Activated CD8-positive, alpha-beta T cell treated with anti-CD3 and anti-CD28 coated beads, Interleukin-2, amount 10 ng/mL, durations not matched to agents 7 days and 5 days (primary cell): ENCODE results near the gene JAGN1. TPM values are rescaled to one million over a fixed set of nuclear protein-coding genes. Genes with fewer than 3 reads are reported as not detected.
A peak's percentile ranks its signal among the peaks of the same experiment; 100 is the strongest.
"Not testable (repeated sequence)": the region's sequence is repeated elsewhere in the genome, so short reads cannot be mapped to it uniquely, and the experiment has no call there.

Experiments
- ATAC-seq: fragments of 150-1000 bp; cut with Tn5 transposase; one replicate; pipeline ENCODE4 v1.10.0; 2021; ENCODE audit warnings: moderate library complexity
- CTCF ChIA-PET: fragments of 350-600 bp; sonication (Branson Sonifier 250); formaldehyde crosslinking; loops from one replicate; lab custom pipeline; 2021; ENCODE audit warnings: antibody characterized with exemption; lab: Charles Lee
- POLR2A ChIA-PET: fragments of 350-600 bp; sonication (Branson Sonifier 250); formaldehyde crosslinking; loops from one replicate; lab custom pipeline; 2021; ENCODE audit warnings: antibody characterized with exemption; lab: Charles Lee
- DNase-seq: peaks from one replicate; pipeline ENCODE4 v3.0.0-alpha.2; 2020
- H3K27ac Mint-ChIP-seq: one replicate; pipeline ENCODE4 v1.8.0; 2021; ENCODE audit warnings: mild to moderate bottlenecking, mixed read lengths
- H3K27me3 Mint-ChIP-seq: one replicate; pipeline ENCODE4 v1.8.0; 2021; ENCODE audit warnings: low read depth, mixed read lengths
- H3K36me3 Mint-ChIP-seq: one replicate; pipeline ENCODE4 v1.8.0; 2021; ENCODE audit warnings: low read depth, mixed read lengths
- H3K4me1 Mint-ChIP-seq: one replicate; pipeline ENCODE4 v1.8.0; 2021; ENCODE audit warnings: low read depth, mixed read lengths
- H3K4me3 Mint-ChIP-seq: one replicate; pipeline ENCODE4 v1.8.0; 2021; ENCODE audit warnings: mild to moderate bottlenecking, mixed read lengths
- H3K9me3 Mint-ChIP-seq: one replicate; pipeline ENCODE4 v1.8.0; 2022; ENCODE audit warnings: mixed read lengths; ENCODE audit not compliant: insufficient read depth
- total RNA-seq, 2 experiments: library from RNA; stranded (reverse); gene quantifications; one replicate each; pipeline ENCODE4 v1.2.3, GENCODE V29; 2021

JAGN1 gene
- 10 to 100 TPM; 30.2 to 31.0 TPM for total RNA-seq

GRCh38 chr3:9890249-9891071, at the start of gene JAGN1:
Gene JAGN1, plus strand, starts transcription at chr3:9890610. Its CDS starts 113 bp downstream, at chr3:9890723.
- peak; percentile 93 for DNase-seq
- ChIA-PET CTCF (interaction anchor here (1.9 to 3.5 kb wide), 4 partner anchors 12 to 56 kb away, joined by 7 to 34 read pairs (median 15); partner anchors contain the start of genes CRELD1, IL17RE and RPUSD3), POLR2A (interaction anchor here (0.6 to 2.7 kb wide), 17 partner anchors 11 to 138 kb away, joined by 3 to 29 read pairs (median 4); partner anchors contain the start of genes CIDEC, CRELD1, EMC3 and IL17RE)
- Mint-ChIP-seq H3K27ac (peak within 1 kb of the TSS; percentile 98), H3K4me1 (peaks cover 38% of the 10 kb centered on the region), H3K27me3 (peaks cover 2% of the 10 kb centered on the region), H3K9me3 (no peaks in the 10 kb centered on the region), H3K4me3 (peak within 1 kb of the TSS; percentile 99), H3K36me3 (peaks cover 35% of the 10 kb centered on the region)
- ATAC-seq, result peak; percentile 91

- no peak for ATAC-seq
- POLR2A ChIA-PET, result interaction anchor here (1.2 kb wide), 1 partner anchor 26 kb away, joined by 5 read pairs; no protein-coding TSS in a partner anchor
- Mint-ChIP-seq H3K4me1 (peaks cover 27% of the 10 kb centered on the region), H3K27me3 (no peaks in the 10 kb centered on the region), H3K9me3 (no peaks in the 10 kb centered on the region), H3K27ac (no peak overlapping the region), H3K4me3 (no peak overlapping the region), H3K36me3 (peaks cover 33% of the 10 kb centered on the region)
- CTCF ChIA-PET, result interaction anchor here (1.3 to 1.9 kb wide), 3 partner anchors 13 to 142 kb away, joined by 3 to 6 read pairs (median 6); partner anchors contain the start of gene CRELD1
- DNase-seq, result no peak
Observed at GRCh38 chr3:9841015-9841414, 49.4 kb upstream of the JAGN1 start.

- peak; percentile 99 for ATAC-seq
- peaks cover 24% of the 10 kb centered on the region for H3K36me3 Mint-ChIP-seq
- no peaks in the 10 kb centered on the region for H3K9me3 Mint-ChIP-seq
- POLR2A ChIA-PET, result interaction anchor here (0.6 to 1.7 kb wide), 7 partner anchors 12 to 279 kb away, joined by 3 to 4 read pairs (median 3); partner anchors contain the start of genes JAGN1 and PRRT3
- peak within 1 kb of the TSS; percentile 92 for H3K27ac Mint-ChIP-seq
- CTCF ChIA-PET, result interaction anchor here (0.6 to 2.3 kb wide), 6 partner anchors 36 to 143 kb away, joined by 3 to 7 read pairs (median 4); partner anchors contain the start of gene CRELD1
- H3K27me3 Mint-ChIP-seq, result no peaks in the 10 kb centered on the region
- peak; percentile 96 for DNase-seq
- peaks cover 30% of the 10 kb centered on the region for H3K4me1 Mint-ChIP-seq
- H3K4me3 Mint-ChIP-seq, result peak within 1 kb of the TSS; percentile 99
Observed at GRCh38 chr3:9843715-9844438, 46.5 kb upstream of the JAGN1 start, which contains the start of gene RPUSD3. Gene RPUSD3, minus strand, starts transcription at chr3:9844008. Its CDS starts 18 bp downstream, at chr3:9843990.

- DNase-seq (no peak), ATAC-seq (no peak)
- no peaks in the 10 kb centered on the region for H3K9me3 Mint-ChIP-seq
- H3K36me3 Mint-ChIP-seq, result peaks cover 14% of the 10 kb centered on the region
- ChIA-PET CTCF (interaction anchor here (1.2 to 1.5 kb wide), 2 partner anchors 8 to 87 kb away, joined by 3 to 4 read pairs; no protein-coding TSS in a partner anchor), POLR2A (interaction anchor here (0.6 to 1.8 kb wide), 3 partner anchors 39 to 115 kb away, joined by 3 to 6 read pairs (median 3); partner anchors contain the start of gene JAGN1)
- no peak overlapping the region for H3K27ac Mint-ChIP-seq
- peaks cover 30% of the 10 kb centered on the region for H3K4me1 Mint-ChIP-seq
- H3K27me3 Mint-ChIP-seq, result peaks cover 1% of the 10 kb centered on the region
- H3K4me3 Mint-ChIP-seq, result no peak overlapping the region
Observed at GRCh38 chr3:9846231-9846630, 44.2 kb upstream of the JAGN1 start.

- no peak for ATAC-seq
- no peaks in the 10 kb centered on the region for H3K9me3 Mint-ChIP-seq
- H3K36me3 Mint-ChIP-seq, result peaks cover 9% of the 10 kb centered on the region
- H3K4me1 Mint-ChIP-seq, result peaks cover 27% of the 10 kb centered on the region
- DNase-seq, result no peak
- no peak overlapping the region for H3K4me3 Mint-ChIP-seq
- H3K27ac Mint-ChIP-seq, result no peak overlapping the region
- ChIA-PET POLR2A (interaction anchor here (0.8 to 1.8 kb wide), 2 partner anchors 44 to 116 kb away, joined by 3 to 6 read pairs; partner anchors contain the start of gene JAGN1), CTCF (interaction anchor here (0.7 kb wide), 1 partner anchor 66 kb away, joined by 3 read pairs; no protein-coding TSS in a partner anchor)
- H3K27me3 Mint-ChIP-seq, result peaks cover 6% of the 10 kb centered on the region
Observed at GRCh38 chr3:9846931-9847488, 43.4 kb upstream of the JAGN1 start.

- ATAC-seq, H3K27me3 Mint-ChIP-seq, H3K4me3 Mint-ChIP-seq, H3K36me3 Mint-ChIP-seq, H3K27ac Mint-ChIP-seq, H3K9me3 Mint-ChIP-seq, DNase-seq: not testable (repeated sequence)
- ChIA-PET CTCF (interaction anchor here (1.4 kb wide), 3 partner anchors 16 to 86 kb away, joined by 4 to 8 read pairs (median 5); partner anchors contain the start of gene CRELD1), POLR2A (interaction anchor here (1.8 kb wide), 1 partner anchor 43 kb away, joined by 6 read pairs; the partner anchor contains the start of gene JAGN1)
- H3K4me1 Mint-ChIP-seq, result peaks cover 21% of the 10 kb centered on the region
Observed at GRCh38 chr3:9847870-9848269, 42.5 kb upstream of the JAGN1 start.

GRCh38 chr3:9848860-9849259, 41.5 kb upstream of the JAGN1 start:
- DNase-seq, result peak; percentile 33
- H3K4me3 Mint-ChIP-seq, ATAC-seq, H3K27me3 Mint-ChIP-seq, H3K36me3 Mint-ChIP-seq, H3K27ac Mint-ChIP-seq, H3K9me3 Mint-ChIP-seq, POLR2A ChIA-PET: not testable (repeated sequence)
- CTCF ChIA-PET, result interaction anchor here (0.6 to 1.5 kb wide), 14 partner anchors 9 to 177 kb away, joined by 3 to 8 read pairs (median 3); partner anchors contain the start of genes ARPC4, CRELD1 and TADA3
- H3K4me1 Mint-ChIP-seq, result peaks cover 22% of the 10 kb centered on the region

- CTCF ChIA-PET, H3K4me3 Mint-ChIP-seq, H3K4me1 Mint-ChIP-seq, ATAC-seq, H3K36me3 Mint-ChIP-seq, H3K27me3 Mint-ChIP-seq, POLR2A ChIA-PET, DNase-seq, H3K9me3 Mint-ChIP-seq, H3K27ac Mint-ChIP-seq: not testable (repeated sequence)
Observed at GRCh38 chr3:9851383-9851782, 39.0 kb upstream of the JAGN1 start.

- H3K27ac Mint-ChIP-seq, H3K4me3 Mint-ChIP-seq, H3K9me3 Mint-ChIP-seq, ATAC-seq, DNase-seq, H3K4me1 Mint-ChIP-seq, CTCF ChIA-PET, H3K36me3 Mint-ChIP-seq, H3K27me3 Mint-ChIP-seq, POLR2A ChIA-PET: not testable (repeated sequence)
Observed at GRCh38 chr3:9851926-9852325, 38.5 kb upstream of the JAGN1 start.

- POLR2A ChIA-PET, result no interaction called here
- CTCF ChIA-PET, result no interaction called here
- Mint-ChIP-seq H3K36me3 (no peaks in the 10 kb centered on the region), H3K27me3 (peaks cover 9% of the 10 kb centered on the region), H3K27ac (no peak overlapping the region), H3K9me3 (no peaks in the 10 kb centered on the region), H3K4me3 (no peak overlapping the region), H3K4me1 (peaks cover 10% of the 10 kb centered on the region)
- DNase-seq (no peak), ATAC-seq (no peak)
Observed at GRCh38 chr3:9852528-9852927, 37.9 kb upstream of the JAGN1 start.
